Measurements from ENCODE around the gene KIAA0753.
"Not testable (repeated sequence)": the region's sequence is repeated elsewhere in the genome, so short reads cannot be mapped to it uniquely, and the experiment has no call there.

KIAA0753 gene

DNA sequence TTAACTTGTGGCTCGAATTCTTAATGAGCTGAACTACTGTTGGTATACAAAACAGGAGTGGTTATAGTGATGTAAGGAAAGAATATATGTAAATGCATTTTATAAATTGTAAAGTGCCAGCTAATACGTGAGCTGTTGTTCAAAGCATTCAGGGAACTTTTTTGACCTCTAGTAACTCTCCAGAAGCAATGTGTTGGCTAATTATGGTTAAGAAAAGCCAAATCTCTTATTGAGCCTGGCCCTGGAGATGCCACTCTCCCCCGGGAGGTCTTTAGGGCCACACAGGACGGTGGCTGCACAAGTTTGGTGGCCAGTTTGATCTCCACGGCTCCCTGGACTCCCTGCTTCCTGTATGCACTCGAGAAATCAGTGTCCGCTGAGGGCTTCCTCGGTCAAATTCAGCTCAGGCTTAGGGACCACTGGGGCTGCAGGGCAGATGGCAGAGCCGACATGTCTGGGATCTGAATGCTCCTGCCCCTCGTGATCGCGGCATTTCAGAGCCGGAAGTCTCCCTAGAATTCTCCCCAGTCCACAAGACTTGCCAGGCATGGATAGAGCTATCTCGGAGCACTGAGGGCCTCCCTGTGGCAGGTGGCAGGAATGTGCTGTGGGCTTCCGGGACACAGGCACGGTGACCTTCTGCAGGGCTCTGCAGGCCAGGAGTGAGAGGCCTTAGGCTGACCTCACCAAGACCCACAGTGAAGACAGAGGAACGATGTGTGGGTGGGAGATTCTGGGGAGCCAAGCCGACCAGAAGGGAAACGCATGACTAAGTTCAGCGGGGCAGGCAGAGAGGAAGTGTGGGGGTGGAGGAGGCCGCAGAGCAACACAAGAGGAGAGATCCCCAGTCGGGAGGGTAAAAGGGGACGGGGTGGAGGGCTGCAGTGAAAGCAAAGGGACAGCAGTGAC is 65.6 kb downstream of the KIAA0753 start:
- Histone ChIP-seq H3K4me2 (ENCODE audit: low read depth, low read length) (no peak overlapping the region), H3K9me3 (replicated peaks; ENCODE audit: insufficient read depth, low read length) (no peaks in the 10 kb centered on the region), H3K4me3 (ENCODE audit: low read length) (no peak overlapping the region), H3K27ac (ENCODE audit: low read length) (no peak overlapping the region), H3K79me2 (ENCODE audit: low read length) (no peaks in the 10 kb centered on the region), H3K36me3 (replicated peaks; ENCODE audit: insufficient read depth, low read length) (no peaks in the 10 kb centered on the region), H2AFZ (ENCODE audit: low read length) (no peak overlapping the region), H4K20me1 (ENCODE audit: insufficient read depth, low read length) (no peaks in the 10 kb centered on the region), H3K4me1 (ENCODE audit: low read length) (no peaks in the 10 kb centered on the region), H3K27me3 (replicated peaks; ENCODE audit: insufficient read depth, low read length) (no peaks in the 10 kb centered on the region), H3F3A (ENCODE audit: insufficient read depth, low read length) (no peaks in the 10 kb centered on the region), H3K9ac (ENCODE audit: low read length) (no peak overlapping the region), H3K9me2 (replicated peaks; ENCODE audit: insufficient read depth, low read length) (no peaks in the 10 kb centered on the region)
- no peak for DNase-seq
- TF ChIP-seq, protein P1, sequence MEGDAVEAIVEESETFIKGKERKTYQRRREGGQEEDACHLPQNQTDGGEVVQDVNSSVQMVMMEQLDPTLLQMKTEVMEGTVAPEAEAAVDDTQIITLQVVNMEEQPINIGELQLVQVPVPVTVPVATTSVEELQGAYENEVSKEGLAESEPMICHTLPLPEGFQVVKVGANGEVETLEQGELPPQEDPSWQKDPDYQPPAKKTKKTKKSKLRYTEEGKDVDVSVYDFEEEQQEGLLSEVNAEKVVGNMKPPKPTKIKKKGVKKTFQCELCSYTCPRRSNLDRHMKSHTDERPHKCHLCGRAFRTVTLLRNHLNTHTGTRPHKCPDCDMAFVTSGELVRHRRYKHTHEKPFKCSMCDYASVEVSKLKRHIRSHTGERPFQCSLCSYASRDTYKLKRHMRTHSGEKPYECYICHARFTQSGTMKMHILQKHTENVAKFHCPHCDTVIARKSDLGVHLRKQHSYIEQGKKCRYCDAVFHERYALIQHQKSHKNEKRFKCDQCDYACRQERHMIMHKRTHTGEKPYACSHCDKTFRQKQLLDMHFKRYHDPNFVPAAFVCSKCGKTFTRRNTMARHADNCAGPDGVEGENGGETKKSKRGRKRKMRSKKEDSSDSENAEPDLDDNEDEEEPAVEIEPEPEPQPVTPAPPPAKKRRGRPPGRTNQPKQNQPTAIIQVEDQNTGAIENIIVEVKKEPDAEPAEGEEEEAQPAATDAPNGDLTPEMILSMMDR (IDR thresholded peaks at IDR 0.05; ENCODE audit: low read length): no peak
- TF ChIP-seq EZH2phosphoT487 (IDR thresholded peaks at IDR 0.05; ENCODE audit: low read length): no peak
- TF ChIP-seq EZH2 (optimal IDR thresholded peaks at IDR 0.05; ENCODE audit: low read depth, low read length): no peak

DNA sequence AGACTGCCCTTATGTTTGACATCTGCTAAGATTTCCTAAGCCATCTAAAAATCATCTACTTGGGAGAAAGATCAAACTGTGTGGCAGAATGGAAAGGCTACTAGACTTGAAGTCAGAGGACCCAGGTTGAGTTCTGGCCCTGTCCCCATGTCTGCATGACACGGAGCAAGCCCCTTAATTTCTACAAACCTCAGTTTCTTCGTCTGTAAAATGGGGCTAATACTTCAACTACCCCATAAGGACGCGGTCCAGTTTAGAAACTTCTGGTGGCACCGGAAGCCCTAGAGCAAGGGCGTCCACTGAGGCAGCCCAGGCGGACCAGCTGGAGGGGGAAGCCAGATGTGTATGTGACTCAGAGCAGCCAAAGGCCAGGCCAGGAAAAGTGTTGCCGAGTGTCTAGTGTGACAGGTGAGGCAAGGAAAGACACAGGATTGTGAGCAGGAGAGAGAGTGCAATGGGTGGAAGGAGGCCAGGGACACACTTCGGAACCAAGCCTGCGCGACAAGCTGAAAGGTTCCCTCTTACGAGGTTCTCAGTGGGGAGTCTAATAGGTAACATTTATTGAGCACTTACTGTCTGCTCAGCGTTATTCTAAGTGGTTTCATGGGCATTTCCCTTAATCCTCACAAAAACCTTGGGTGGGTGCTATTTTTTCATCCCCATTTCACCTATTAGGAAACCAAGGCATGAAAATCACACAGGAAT is 66.4 kb downstream of the KIAA0753 start:
- Histone ChIP-seq H3K4me2 (ENCODE audit: low read depth, low read length) (no peak overlapping the region), H3K4me1 (ENCODE audit: low read length) (no peaks in the 10 kb centered on the region), H3K9ac (ENCODE audit: low read length) (no peak overlapping the region)

DNA sequence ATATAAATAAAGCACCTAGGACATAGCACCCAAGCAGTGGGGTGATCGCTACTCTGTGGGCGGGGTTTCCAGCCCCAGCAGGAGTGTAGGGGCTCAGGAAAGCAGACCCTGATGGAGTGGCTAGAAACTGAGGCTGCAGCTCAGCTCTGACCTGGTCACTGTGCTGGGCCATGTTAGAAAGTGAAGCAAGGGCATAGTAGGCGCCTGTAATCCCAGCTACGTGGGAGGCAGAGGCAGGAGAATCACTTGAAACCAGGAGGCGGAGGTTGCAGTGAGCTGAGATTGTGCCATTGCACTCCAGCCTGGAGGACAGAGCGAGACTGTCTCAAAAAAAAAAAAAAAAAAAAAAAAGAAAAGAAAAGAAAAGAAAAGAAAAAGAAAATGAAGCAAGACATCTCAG is 67.0 kb downstream of the KIAA0753 start:
- not testable (repeated sequence) for H3K36me3 ChIP-seq (replicated peaks; ENCODE audit: insufficient read depth, low read length); H2AFZ ChIP-seq (ENCODE audit: low read length); H3K27me3 ChIP-seq (replicated peaks; ENCODE audit: insufficient read depth, low read length); H4K20me1 ChIP-seq (ENCODE audit: insufficient read depth, low read length); H3K4me2 ChIP-seq (ENCODE audit: low read depth, low read length); H3K79me2 ChIP-seq (ENCODE audit: low read length); H3K9me2 ChIP-seq (replicated peaks; ENCODE audit: insufficient read depth, low read length); H3K4me1 ChIP-seq (ENCODE audit: low read length); H3K27ac ChIP-seq (ENCODE audit: low read length); H3F3A ChIP-seq (ENCODE audit: insufficient read depth, low read length); H3K4me3 ChIP-seq (ENCODE audit: low read length); H3K9me3 ChIP-seq (replicated peaks; ENCODE audit: insufficient read depth, low read length); DNase-seq; H3K9ac ChIP-seq (ENCODE audit: low read length)

More for the DNA sequence above, 66.4 kb downstream of the KIAA0753 start:
- H3K9me3 ChIP-seq (replicated peaks; ENCODE audit: insufficient read depth, low read length): no peaks in the 10 kb centered on the region
- no peaks in the 10 kb centered on the region for H3K27me3 ChIP-seq (replicated peaks; ENCODE audit: insufficient read depth, low read length)
- H2AFZ ChIP-seq (ENCODE audit: low read length): no peak overlapping the region
- no peak overlapping the region for H3K4me3 ChIP-seq (ENCODE audit: low read length)
- H3K36me3 ChIP-seq (replicated peaks; ENCODE audit: insufficient read depth, low read length): no peaks in the 10 kb centered on the region
- no peak overlapping the region for H3K27ac ChIP-seq (ENCODE audit: low read length)
- no peaks in the 10 kb centered on the region for H3K9me2 ChIP-seq (replicated peaks; ENCODE audit: insufficient read depth, low read length)
- DNase-seq: no peak
- no peak for TF ChIP-seq EZH2 (optimal IDR thresholded peaks at IDR 0.05; ENCODE audit: low read depth, low read length)
- TF ChIP-seq, protein P1 (IDR thresholded peaks at IDR 0.05; ENCODE audit: low read length): no peak
- no peaks in the 10 kb centered on the region for H3K79me2 ChIP-seq (ENCODE audit: low read length)
- no peaks in the 10 kb centered on the region for H4K20me1 ChIP-seq (ENCODE audit: insufficient read depth, low read length)
- H3F3A ChIP-seq (ENCODE audit: insufficient read depth, low read length): no peaks in the 10 kb centered on the region

DNA sequence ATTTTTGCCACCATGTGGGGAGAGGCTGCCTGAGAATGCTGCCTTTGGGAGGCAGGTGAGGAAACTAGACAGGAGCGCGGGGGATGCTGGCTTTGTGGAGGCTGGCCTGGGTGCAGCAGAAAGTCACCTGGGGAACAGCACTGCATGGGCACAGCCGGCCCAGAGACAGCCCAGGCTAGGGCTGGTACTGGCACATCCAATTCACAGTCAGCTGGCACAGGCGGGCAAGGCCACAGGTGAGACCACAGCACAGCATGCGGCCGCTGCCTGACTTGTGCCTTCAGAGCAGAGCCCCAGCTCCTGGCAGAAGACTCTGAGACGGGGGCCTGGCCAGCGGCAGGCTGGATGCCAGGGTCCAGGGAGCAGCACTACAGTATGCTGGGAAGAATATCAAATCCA is 67.5 kb downstream of the KIAA0753 start:
- H4K20me1 ChIP-seq (ENCODE audit: insufficient read depth, low read length): no peaks in the 10 kb centered on the region
- H3F3A ChIP-seq (ENCODE audit: insufficient read depth, low read length): no peaks in the 10 kb centered on the region
- no peak overlapping the region for H3K4me3 ChIP-seq (ENCODE audit: low read length)
- H3K9me2 ChIP-seq (replicated peaks; ENCODE audit: insufficient read depth, low read length): no peaks in the 10 kb centered on the region
- TF ChIP-seq, protein P1 (IDR thresholded peaks at IDR 0.05; ENCODE audit: low read length): no peak
- TF ChIP-seq EZH2 (optimal IDR thresholded peaks at IDR 0.05; ENCODE audit: low read depth, low read length) (no peak), EZH2phosphoT487 (IDR thresholded peaks at IDR 0.05; ENCODE audit: low read length) (no peak)
- H3K79me2 ChIP-seq (ENCODE audit: low read length): no peaks in the 10 kb centered on the region
- no peak overlapping the region for H3K9ac ChIP-seq (ENCODE audit: low read length)
- no peak for DNase-seq
- H3K9me3 ChIP-seq (replicated peaks; ENCODE audit: insufficient read depth, low read length): no peaks in the 10 kb centered on the region
- no peaks in the 10 kb centered on the region for H3K36me3 ChIP-seq (replicated peaks; ENCODE audit: insufficient read depth, low read length)
- no peaks in the 10 kb centered on the region for H3K4me1 ChIP-seq (ENCODE audit: low read length)
- no peak overlapping the region for H3K27ac ChIP-seq (ENCODE audit: low read length)
- no peaks in the 10 kb centered on the region for H3K27me3 ChIP-seq (replicated peaks; ENCODE audit: insufficient read depth, low read length)
- no peak overlapping the region for H2AFZ ChIP-seq (ENCODE audit: low read length)
- no peak overlapping the region for H3K4me2 ChIP-seq (ENCODE audit: low read depth, low read length)

Measured in MM.1S (cell line).